Measurements from ENCODE around the gene RPL6.
A peak's percentile ranks its signal among the peaks of the same experiment; 100 is the strongest.
"Not testable (repeated sequence)": the region's sequence is repeated elsewhere in the genome, so short reads cannot be mapped to it uniquely, and the experiment has no call there.

The RPL6 gene

GRCh38 chr12:112419297-112420133 lies 10.1 kb upstream of the RPL6 start:
- peak; percentile 10 for DNase-seq (ENCODE audit: low spot score)

- DNase-seq (ENCODE audit: low spot score): peak; percentile 85
Observed at GRCh38 chr12:112418608-112419296, 9.3 kb upstream of the RPL6 start, which contains the start of gene PTPN11. TSS of gene PTPN11 (plus strand) at chr12:112418947. CDS start at chr12:112419112, 165 bp downstream.

GRCh38 chr12:112418273-112418607 lies 8.8 kb upstream of the RPL6 start:
- DNase-seq (ENCODE audit: low spot score): no peak

GRCh38 chr12:112415457-112415856 lies 6.1 kb upstream of the RPL6 start:
- not testable (repeated sequence) for DNase-seq (ENCODE audit: low spot score)

- no peak for DNase-seq (ENCODE audit: low spot score)
Observed at GRCh38 chr12:112413855-112414625, 4.6 kb upstream of the RPL6 start.

GRCh38 chr12:112409906-112410244 lies 470 bp upstream of the RPL6 start:
- DNase-seq (ENCODE audit: low spot score): no peak

- DNase-seq (ENCODE audit: low spot score): peak; percentile 62
Observed at GRCh38 chr12:112408621-112409020, 784 bp downstream of the RPL6 start.

- not testable (repeated sequence) for DNase-seq (ENCODE audit: low spot score)
Observed at GRCh38 chr12:112407683-112408082, 1.7 kb downstream of the RPL6 start.

GRCh38 chr12:112406519-112407488 lies 2.6 kb downstream of the RPL6 start:
- no peak for DNase-seq (ENCODE audit: low spot score)

- no peak for DNase-seq (ENCODE audit: low spot score)
Observed at GRCh38 chr12:112401903-112402498, 7.4 kb downstream of the RPL6 start.

- DNase-seq (ENCODE audit: low spot score): no peak
Observed at GRCh38 chr12:112401054-112401453, 8.4 kb downstream of the RPL6 start.

GRCh38 chr12:112393328-112393727 lies 16.1 kb downstream of the RPL6 start:
- no peak for DNase-seq (ENCODE audit: low spot score)

GRCh38 chr12:112389922-112390654 lies 19.3 kb downstream of the RPL6 start:
- not testable (repeated sequence) for DNase-seq (ENCODE audit: low spot score)

GRCh38 chr12:112389228-112389627 lies 20.2 kb downstream of the RPL6 start:
- no peak for DNase-seq (ENCODE audit: low spot score)

GRCh38 chr12:112386726-112387125 lies 22.7 kb downstream of the RPL6 start:
- no peak for DNase-seq (ENCODE audit: low spot score)

- DNase-seq (ENCODE audit: low spot score): no peak
Observed at GRCh38 chr12:112382866-112383265, 26.5 kb downstream of the RPL6 start.

- peak; percentile 90 for DNase-seq (ENCODE audit: low spot score)
Observed at GRCh38 chr12:112381883-112382796, 27.3 kb downstream of the RPL6 start, which contains the start of gene HECTD4. TSS of gene HECTD4 (minus strand) at chr12:112382431. CDS start at chr12:112382128, 303 bp downstream.

- DNase-seq (ENCODE audit: low spot score): peak; percentile 12
Observed at GRCh38 chr12:112381406-112381882, 28.0 kb downstream of the RPL6 start.

Measured in CD4-positive, alpha-beta T cell treated with Interleukin-2 at 100 ng/mL for 4 hours (primary cell).